Activated T-cell treated with anti-CD3 and anti-CD28 coated beads, Interleukin-2, amount 50 U/mL, for 72 hours (primary cell): ENCODE measurements around the gene PRKCG. TPM values are rescaled to one million over a fixed set of nuclear protein-coding genes. Genes with fewer than 3 reads are reported as not detected.
"Not testable (repeated sequence)": the region's sequence is repeated elsewhere in the genome, so short reads cannot be mapped to it uniquely, and the experiment has no call there.

Experiments used
- ATAC-seq, 2 donors: fragments of 150-1000 bp; cut with Tn5 transposase; replicated peaks in 1 of 2; 2 replicates each; pipeline ENCODE4 v1.10.0; 2021; ENCODE audit warnings: moderate library complexity in 2 of 2, mild to moderate bottlenecking in 1 of 2
- DNase-seq, 2 donors: peaks; one replicate each; pipeline ENCODE4 v3.0.0; 2021 to 2022; ENCODE audit warnings: mixed read lengths in 1 of 2
- H3K27ac Mint-ChIP-seq: one replicate; pipeline ENCODE4 v1.8.0; 2022; ENCODE audit warnings: mild to moderate bottlenecking, moderate library complexity, mixed read lengths
- H3K27me3 Mint-ChIP-seq: one replicate; pipeline ENCODE4 v1.8.0; 2022; ENCODE audit warnings: low read depth, mixed read lengths
- H3K36me3 Mint-ChIP-seq, 2 donors: one replicate each; pipeline ENCODE4 v1.8.0; 2022; ENCODE audit warnings: mixed read lengths in 2 of 2, mild to moderate bottlenecking in 1 of 2; ENCODE audit not compliant: insufficient read depth in 2 of 2
- H3K4me1 Mint-ChIP-seq: one replicate; pipeline ENCODE4 v1.8.0; 2022; ENCODE audit warnings: low read depth, mixed read lengths
- H3K4me3 Mint-ChIP-seq, 2 donors: one replicate each; pipeline ENCODE4 v1.8.0; 2022; ENCODE audit warnings: mild to moderate bottlenecking in 2 of 2, mixed read lengths in 2 of 2, moderate library complexity in 2 of 2
- H3K9me3 Mint-ChIP-seq, 2 donors: one replicate each; pipeline ENCODE4 v1.8.0; 2022; ENCODE audit warnings: mixed read lengths in 2 of 2
- total RNA-seq, 2 donors: library from RNA; stranded (reverse); gene quantifications; one replicate each; pipeline ENCODE4 v1.2.3, GENCODE V29; 2022

The PRKCG gene
- total RNA-seq, 2 donors from 2014 or later: not detected

DNA sequence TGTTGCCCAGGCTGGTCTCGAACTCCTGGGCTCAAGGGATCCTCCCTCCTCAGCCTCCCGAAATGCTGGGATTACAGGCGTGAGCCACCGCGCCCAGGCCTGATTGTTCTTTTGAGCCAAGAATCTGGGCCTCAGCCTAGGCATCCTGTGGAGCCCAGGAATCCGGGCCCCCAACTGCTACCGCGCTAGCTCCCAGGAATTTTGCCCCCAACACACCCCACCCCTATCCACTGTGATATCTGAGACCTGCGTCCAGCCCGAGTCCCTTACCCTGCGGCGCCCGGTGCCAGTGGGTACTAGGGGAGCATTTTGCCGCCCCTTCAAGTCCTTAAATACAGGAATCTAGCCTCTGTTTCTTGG is 15.2 kb upstream of the PRKCG start:
- H3K9me3 Mint-ChIP-seq: no peaks in the 10 kb centered on the region
- H3K36me3 Mint-ChIP-seq: peaks cover 3 to 4% of the 10 kb centered on the region in 2 donors
- no peaks in the 10 kb centered on the region for H3K27me3 Mint-ChIP-seq
- peak overlapping the region; percentile 96 for H3K4me3 Mint-ChIP-seq
- DNase-seq (no peak), ATAC-seq (no peak)
- peaks cover 47% of the 10 kb centered on the region for H3K4me1 Mint-ChIP-seq
- H3K27ac Mint-ChIP-seq: peak overlapping the region; percentile 39

DNA sequence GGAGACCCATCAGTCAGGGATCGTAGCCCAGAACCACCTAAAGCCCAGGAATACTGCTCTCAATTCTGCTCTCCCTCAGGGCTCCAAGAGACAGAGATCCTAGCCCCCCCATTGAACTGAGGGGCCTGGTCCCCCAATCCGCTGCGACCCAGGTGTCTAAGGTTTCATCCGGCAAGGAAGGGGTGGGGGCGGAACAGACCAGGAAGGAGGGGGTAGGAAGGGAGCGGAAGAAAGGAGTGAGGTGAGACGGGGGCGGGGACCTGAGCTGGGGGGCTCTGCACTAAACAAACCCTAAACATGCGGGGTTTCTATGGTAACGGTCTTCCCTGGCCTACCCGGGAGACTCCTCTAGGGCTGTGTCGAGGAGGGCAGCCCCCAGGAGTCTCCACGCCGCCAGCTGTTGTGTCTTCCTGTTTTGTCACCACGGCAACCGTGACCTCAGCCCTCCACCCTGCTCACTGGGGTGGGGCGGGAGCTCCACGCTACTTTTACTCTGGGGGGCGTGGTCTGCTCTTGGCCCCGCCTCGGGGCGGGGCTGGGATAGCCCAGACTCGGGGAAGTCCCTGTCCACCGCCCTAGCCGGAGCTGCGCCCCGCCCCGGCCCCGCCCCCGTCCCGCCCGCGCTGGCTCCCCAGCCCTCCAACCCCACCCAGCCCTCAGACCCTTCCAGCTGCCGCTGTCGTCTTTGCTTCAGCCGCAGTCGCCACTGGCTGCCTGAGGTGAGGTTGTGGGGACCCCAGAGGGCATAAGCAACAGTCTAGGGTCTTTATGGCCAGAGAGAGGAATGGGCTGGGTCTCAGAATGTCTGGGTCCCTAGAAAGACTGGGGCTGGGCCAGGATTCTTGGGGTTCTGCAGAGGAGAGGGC is 14.5 kb upstream of the PRKCG start, which contains the start of gene MYADM:
Gene MYADM, plus strand, starts transcription at position 659 of the 866 bp plus-strand sequence. CDS start 5,647 bp downstream, outside the sequence.
- Mint-ChIP-seq H3K27me3 (no peaks in the 10 kb centered on the region), H3K9me3 (no peaks in the 10 kb centered on the region), H3K27ac (peak within 1 kb of the TSS; percentile 70), H3K4me3 (peak within 1 kb of the TSS; percentile 96), H3K4me1 (peaks cover 47% of the 10 kb centered on the region), H3K36me3 (peaks cover 3 to 4% of the 10 kb centered on the region in 2 donors)
- peak; percentile 80 to 83 for ATAC-seq
- DNase-seq: peak; percentile 98 to 100

DNA sequence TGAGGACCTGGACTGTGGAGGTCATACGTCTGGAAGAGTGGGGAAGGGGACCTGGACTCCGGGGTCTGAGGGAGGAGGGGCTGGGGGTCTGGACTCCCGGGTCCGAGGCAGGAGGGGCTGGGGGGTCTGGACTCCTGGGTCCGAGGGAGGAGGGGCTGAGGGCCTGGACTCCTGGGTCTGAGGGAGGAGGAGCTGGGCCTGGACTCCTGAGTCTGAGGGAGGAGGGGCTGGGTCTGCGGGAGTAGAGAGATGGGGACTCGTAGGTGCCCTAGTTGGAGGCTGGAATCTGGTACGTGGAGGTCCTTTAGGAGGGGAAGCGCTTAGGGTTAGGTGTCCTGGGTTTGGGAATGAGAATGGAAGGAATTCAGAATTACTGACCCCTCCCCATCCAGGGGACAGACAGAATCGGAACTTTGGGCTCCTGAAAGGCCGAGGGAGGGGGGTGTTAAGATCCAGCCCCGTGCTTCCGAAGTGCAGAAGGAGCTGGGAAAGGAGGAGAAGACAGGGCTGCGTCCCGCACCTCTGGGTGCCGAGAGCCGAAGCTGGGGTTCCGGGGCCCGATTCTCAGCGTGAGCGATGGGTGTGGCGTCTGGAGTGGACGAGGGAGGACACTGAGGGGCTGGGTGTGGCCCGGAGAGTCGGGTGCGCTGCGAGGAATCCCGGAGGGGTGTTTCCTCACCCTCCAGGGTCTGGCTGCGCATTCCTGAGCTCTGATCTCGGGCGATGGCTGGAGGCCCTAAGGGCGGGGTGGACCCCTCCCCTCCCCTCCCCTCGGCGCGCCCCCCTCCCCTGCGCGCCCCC is 13.7 kb upstream of the PRKCG start:
- H3K27ac Mint-ChIP-seq: peak overlapping the region; percentile 70
- ATAC-seq (no peak), DNase-seq (peak; percentile 42 to 46)
- H3K36me3 Mint-ChIP-seq: peaks cover 4% of the 10 kb centered on the region in 2 donors
- no peaks in the 10 kb centered on the region for H3K9me3 Mint-ChIP-seq
- peak overlapping the region; percentile 96 for H3K4me3 Mint-ChIP-seq
- peaks cover 48% of the 10 kb centered on the region for H3K4me1 Mint-ChIP-seq
- H3K27me3 Mint-ChIP-seq: no peaks in the 10 kb centered on the region

DNA sequence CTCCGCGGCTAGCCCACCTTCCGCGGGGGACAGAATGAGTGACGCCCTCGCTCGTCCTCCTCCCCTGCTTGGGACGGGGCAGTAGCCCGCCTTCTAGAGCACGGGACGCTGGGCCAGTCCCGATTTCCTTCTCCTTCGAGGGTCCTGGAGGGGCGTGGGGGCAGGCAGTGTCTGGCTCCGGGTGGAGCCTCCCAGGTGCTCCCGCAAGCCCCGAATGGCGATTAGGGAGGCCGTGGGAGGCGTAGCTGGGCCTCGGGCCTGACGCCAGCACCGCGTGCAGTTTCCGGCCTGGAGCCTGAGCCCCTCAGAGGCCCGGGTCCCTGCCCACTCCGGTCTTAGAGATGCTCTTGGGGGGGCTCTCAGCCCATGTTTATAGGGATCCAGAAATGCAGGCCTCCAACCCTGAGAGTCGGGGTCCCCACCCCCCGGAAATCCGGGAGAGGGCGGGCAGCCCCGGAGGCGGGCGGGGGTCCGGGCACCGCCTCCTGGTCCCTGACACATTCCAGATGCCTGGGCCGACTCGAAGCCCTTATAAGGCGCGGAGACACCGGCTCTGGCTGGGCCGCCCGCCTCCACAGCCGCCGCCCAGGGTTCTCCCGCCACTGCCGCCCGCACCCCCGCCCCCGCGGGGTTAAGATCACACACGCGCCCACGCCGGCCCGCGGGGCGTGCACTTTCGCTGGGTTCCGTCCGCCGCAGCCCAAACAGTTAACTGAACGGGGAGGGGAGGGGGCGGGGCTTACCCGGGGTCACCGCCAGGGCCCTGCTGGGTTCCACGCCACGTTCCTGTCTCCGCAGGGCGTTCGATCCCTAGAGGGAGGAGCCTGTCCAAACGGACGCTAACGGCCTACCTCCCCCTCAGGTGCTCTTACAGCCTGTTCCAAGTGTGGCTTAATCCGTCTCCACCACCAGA is 12.8 kb upstream of the PRKCG start:
- peak; percentile 63 to 64 for ATAC-seq
- H3K27ac Mint-ChIP-seq: peak overlapping the region; percentile 76
- DNase-seq: peak; percentile 87 to 88
- H3K4me1 Mint-ChIP-seq: peaks cover 56% of the 10 kb centered on the region
- H3K9me3 Mint-ChIP-seq: no peaks in the 10 kb centered on the region
- H3K27me3 Mint-ChIP-seq: no peaks in the 10 kb centered on the region
- H3K36me3 Mint-ChIP-seq: peaks cover 7 to 11% of the 10 kb centered on the region in 2 donors
- peak overlapping the region; percentile 86 to 96 for H3K4me3 Mint-ChIP-seq

DNA sequence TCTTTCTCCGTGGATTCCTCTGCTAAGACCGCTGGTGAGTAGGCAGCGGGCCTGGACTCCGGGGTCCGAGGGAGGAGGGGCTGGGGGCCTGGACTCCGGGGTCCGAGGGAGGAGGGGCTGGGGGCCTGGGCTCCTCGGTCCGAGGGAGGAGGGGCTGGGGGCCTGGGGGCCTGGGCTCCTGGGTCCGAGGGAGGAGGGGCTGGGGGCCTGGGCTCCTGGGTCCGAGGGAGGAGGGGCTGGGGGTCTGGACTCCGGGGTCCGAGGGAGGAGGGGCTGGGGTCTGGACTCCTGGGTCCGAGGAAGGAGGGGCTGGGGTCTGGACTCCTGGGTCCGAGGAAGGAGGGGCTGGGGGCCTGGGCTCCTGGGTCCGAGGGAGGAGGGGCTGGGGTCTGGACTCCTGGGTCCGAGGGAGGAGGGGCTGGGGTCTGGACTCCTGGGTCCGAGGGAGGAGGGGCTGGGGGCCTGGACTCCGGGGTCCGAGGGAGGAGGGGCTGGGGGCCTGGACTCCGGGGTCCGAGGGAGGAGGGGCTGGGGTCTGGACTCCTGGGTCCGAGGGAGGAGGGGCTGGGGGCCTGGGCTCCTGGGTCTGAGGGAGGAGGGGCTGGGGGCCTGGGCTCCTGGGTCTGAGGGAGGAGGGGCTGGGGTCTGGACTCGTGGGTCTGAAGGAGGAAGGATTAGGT is 12.1 kb upstream of the PRKCG start:
- peak overlapping the region; percentile 67 for H3K27ac Mint-ChIP-seq
- ATAC-seq, H3K27me3 Mint-ChIP-seq, DNase-seq, H3K9me3 Mint-ChIP-seq: not testable (repeated sequence)
- peaks cover 13 to 19% of the 10 kb centered on the region in 2 donors for H3K36me3 Mint-ChIP-seq
- peak overlapping the region; percentile 86 to 96 for H3K4me3 Mint-ChIP-seq
- H3K4me1 Mint-ChIP-seq: peaks cover 64% of the 10 kb centered on the region

DNA sequence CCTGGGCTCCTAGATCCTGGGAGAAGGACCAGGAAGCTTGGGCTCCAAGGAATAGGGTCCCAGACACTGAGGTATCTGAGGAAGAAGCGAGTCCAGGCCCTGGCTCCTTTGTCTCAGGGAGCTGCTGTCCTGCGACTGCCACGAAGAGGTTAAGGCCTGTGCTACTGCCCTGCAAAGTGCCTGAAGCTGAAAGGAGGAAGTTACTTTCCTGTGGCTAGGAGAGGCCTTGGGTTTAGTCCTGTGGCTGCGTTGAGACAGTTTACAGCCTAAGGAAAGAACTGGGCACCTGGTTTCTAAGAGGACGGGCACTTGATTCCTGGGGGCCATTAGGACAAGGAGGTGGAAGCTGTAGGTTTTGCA is 11.5 kb upstream of the PRKCG start:
- Mint-ChIP-seq H3K4me1 (peaks cover 66% of the 10 kb centered on the region), H3K27ac (peak overlapping the region; percentile 67), H3K4me3 (peak overlapping the region; percentile 71), H3K36me3 (peaks cover 13 to 19% of the 10 kb centered on the region in 2 donors), H3K9me3 (no peaks in the 10 kb centered on the region), H3K27me3 (no peaks in the 10 kb centered on the region)
- ATAC-seq (no peak), DNase-seq (no peak)

DNA sequence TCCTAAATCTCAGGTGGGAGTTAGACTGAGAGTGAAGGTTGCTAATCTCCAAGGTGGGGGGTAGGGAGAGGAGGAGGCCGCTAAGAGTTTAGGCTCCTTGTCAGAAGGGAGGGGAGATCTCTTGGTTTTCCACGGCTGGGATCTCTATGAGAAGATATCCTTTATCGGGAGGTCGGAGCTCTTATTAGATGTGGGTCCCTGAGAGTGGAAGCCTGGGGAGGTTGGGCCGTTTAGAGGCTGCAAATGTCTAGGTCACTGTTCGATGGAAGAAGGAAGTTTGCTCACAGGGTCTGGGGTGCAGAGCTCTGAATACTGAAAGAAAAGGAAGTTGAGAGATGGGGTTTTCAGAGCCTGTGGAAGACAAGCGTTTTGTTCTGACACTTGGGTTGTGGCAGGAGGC is 10.5 kb upstream of the PRKCG start:
- Mint-ChIP-seq H3K9me3 (no peaks in the 10 kb centered on the region), H3K4me3 (peak overlapping the region; percentile 2 to 27), H3K27me3 (no peaks in the 10 kb centered on the region), H3K36me3 (peaks cover 13 to 19% of the 10 kb centered on the region in 2 donors), H3K4me1 (peaks cover 64% of the 10 kb centered on the region), H3K27ac (no peak overlapping the region)
- DNase-seq (no peak), ATAC-seq (no peak)

- ATAC-seq (no peak), DNase-seq (no peak)
- no peak overlapping the region for H3K4me3 Mint-ChIP-seq
- H3K4me1 Mint-ChIP-seq: peaks cover 66% of the 10 kb centered on the region
- H3K36me3 Mint-ChIP-seq: peaks cover 13 to 18% of the 10 kb centered on the region in 2 donors
- H3K27ac Mint-ChIP-seq: no peak overlapping the region
- H3K9me3 Mint-ChIP-seq: no peaks in the 10 kb centered on the region
- H3K27me3 Mint-ChIP-seq: no peaks in the 10 kb centered on the region
These were observed 9.2 kb upstream of the PRKCG start for GRCh38 chr19:53872762-53873161.

- no peak for DNase-seq
- no peaks in the 10 kb centered on the region for H3K27me3 Mint-ChIP-seq
- peak overlapping the region; percentile 45 to 47 for H3K4me3 Mint-ChIP-seq
- peaks cover 11 to 17% of the 10 kb centered on the region in 2 donors for H3K36me3 Mint-ChIP-seq
- ATAC-seq: no peak
- H3K9me3 Mint-ChIP-seq: no peaks in the 10 kb centered on the region
- peak overlapping the region; percentile 21 for H3K27ac Mint-ChIP-seq
- H3K4me1 Mint-ChIP-seq: peaks cover 63% of the 10 kb centered on the region
These were observed 8.0 kb upstream of the PRKCG start for GRCh38 chr19:53873773-53874605.

DNA sequence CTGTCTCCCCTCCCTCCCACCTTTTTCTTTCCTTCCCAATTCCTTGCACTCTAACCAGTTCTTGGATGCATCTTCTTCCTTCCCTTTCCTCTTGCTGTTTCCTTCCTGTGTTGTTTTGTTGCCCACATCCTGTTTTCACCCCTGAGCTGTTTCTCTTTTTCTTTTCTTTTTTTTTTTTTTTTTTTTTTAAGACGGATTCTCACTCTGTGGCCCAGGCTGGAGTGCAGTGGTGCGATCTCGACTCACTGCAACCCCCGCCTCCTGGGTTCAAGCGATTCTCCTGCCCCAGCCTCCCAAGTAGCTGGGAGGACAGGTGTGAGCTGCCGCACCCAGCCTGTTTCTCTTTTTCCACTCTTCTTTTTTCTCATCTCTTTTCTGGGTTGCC is 7.4 kb upstream of the PRKCG start:
- Mint-ChIP-seq H3K4me3 (peak overlapping the region; percentile 45 to 47), H3K36me3 (peaks cover 11 to 17% of the 10 kb centered on the region in 2 donors), H3K27me3 (no peaks in the 10 kb centered on the region), H3K27ac (peak overlapping the region; percentile 21), H3K9me3 (no peaks in the 10 kb centered on the region), H3K4me1 (peaks cover 65% of the 10 kb centered on the region)
- ATAC-seq (no peak), DNase-seq (no peak)

DNA sequence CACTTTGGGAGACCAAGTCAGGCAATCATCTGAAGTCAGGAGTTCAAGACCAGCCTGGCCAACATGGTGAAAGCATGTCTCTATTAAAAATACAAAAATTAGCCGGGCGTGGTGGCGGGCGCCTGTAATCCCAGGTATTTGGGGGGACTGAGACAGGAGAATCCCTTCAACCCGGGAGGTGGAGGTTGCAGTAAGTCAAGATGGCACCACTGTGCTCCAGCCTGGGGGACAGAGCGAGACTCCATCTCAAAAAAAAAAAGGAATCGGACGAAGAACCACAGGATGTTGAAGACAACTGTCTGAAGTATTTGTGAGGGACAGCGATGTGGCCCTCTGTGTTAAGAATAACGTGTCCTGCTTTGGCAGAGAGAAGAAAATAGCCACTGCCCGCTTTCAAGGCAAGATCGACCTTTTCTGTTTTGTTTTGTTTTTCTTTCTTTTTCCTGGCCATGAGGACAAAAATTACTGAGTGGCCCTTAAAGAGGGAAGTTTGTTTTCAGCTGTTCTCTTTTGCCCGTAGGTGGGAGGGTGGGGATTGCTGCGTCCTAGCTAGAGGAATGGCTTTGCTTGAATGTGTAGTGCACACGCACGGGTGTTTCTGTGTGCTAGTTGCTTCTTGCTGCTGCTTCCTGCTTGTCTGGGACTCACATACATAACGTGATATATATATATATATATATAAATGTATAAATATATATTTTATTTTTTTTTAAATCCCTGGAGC is 6.2 kb upstream of the PRKCG start:
- DNase-seq (no peak), ATAC-seq (no peak)
- H3K36me3 Mint-ChIP-seq: peaks cover 9 to 17% of the 10 kb centered on the region in 2 donors
- no peaks in the 10 kb centered on the region for H3K27me3 Mint-ChIP-seq
- H3K27ac Mint-ChIP-seq: no peak overlapping the region
- H3K4me1 Mint-ChIP-seq: peaks cover 59% of the 10 kb centered on the region
- no peaks in the 10 kb centered on the region for H3K9me3 Mint-ChIP-seq
- no peak overlapping the region for H3K4me3 Mint-ChIP-seq
